Parathyroid adenoma (tissue), 2 donors: Measurements from ENCODE around the gene PAWR.

ENCODE experiments used
- H2AFZ ChIP-seq: fragments of 300-600 bp; sonication (generic); one replicate; pipeline ENCODE4 v1.7.0; 2017; ENCODE audit warnings: antibody characterized with exemption, mild to moderate bottlenecking
- H3K27ac ChIP-seq: fragments of 300-600 bp; sonication (generic); one replicate; pipeline ENCODE4 v1.7.0; 2017
- H3K27me3 ChIP-seq: fragments of 300-600 bp; sonication (generic); one replicate; pipeline ENCODE4 v1.7.0; 2017; ENCODE audit warnings: low read length; ENCODE audit not compliant: control insufficient read depth, insufficient read depth
- H3K36me3 ChIP-seq: fragments of 300-600 bp; sonication (generic); one replicate; pipeline ENCODE4 v1.7.0; 2017; ENCODE audit warnings: low read length; ENCODE audit not compliant: control insufficient read depth, insufficient read depth
- H3K4me1 ChIP-seq: fragments of 300-600 bp; sonication (generic); one replicate; pipeline ENCODE4 v1.7.0; 2017; ENCODE audit warnings: control low read depth
- H3K4me2 ChIP-seq: fragments of 300-600 bp; sonication (generic); one replicate; pipeline ENCODE4 v1.7.0; 2017; ENCODE audit warnings: low read length
- H3K4me3 ChIP-seq: fragments of 300-600 bp; sonication (generic); one replicate; pipeline ENCODE4 v1.7.0; 2017; ENCODE audit warnings: low read depth, low read length
- H3K79me2 ChIP-seq: fragments of 300-600 bp; sonication (generic); one replicate; pipeline ENCODE4 v1.7.0; 2017; ENCODE audit warnings: control low read depth
- H3K9ac ChIP-seq: fragments of 300-600 bp; sonication (generic); one replicate; pipeline ENCODE4 v1.7.0; 2017; ENCODE audit warnings: mild to moderate bottlenecking
- H3K9me3 ChIP-seq: fragments of 300-600 bp; sonication (generic); one replicate; pipeline ENCODE4 v1.7.0; 2017; ENCODE audit warnings: low read length; ENCODE audit not compliant: control insufficient read depth
- CTCF ChIP-seq: fragments of 300-600 bp; sonication (generic); IDR thresholded peaks from one replicate; pipeline ENCODE4 v1.7.0; 2017; ENCODE audit warnings: antibody characterized with exemption, mild to moderate bottlenecking
- donor health status: primary hyperparathyroidism.

Gene PAWR

GRCh38 chr12:79614730-79615129 lies 76.0 kb downstream of the PAWR start:
- Histone ChIP-seq H2AFZ (no peak overlapping the region), H3K9ac (no peak overlapping the region), H3K4me3 (no peak overlapping the region), H3K27ac (no peak overlapping the region), H3K79me2 (peaks cover 13% of the 10 kb centered on the region), H3K27me3 (no peaks in the 10 kb centered on the region), H3K9me3 (no peaks in the 10 kb centered on the region), H3K4me1 (peaks cover 9% of the 10 kb centered on the region), H3K4me2 (no peak overlapping the region), H3K36me3 (no peaks in the 10 kb centered on the region)
- TF ChIP-seq CTCF = no peak

GRCh38 chr12:79601908-79602307 lies 88.9 kb downstream of the PAWR start:
- Histone ChIP-seq H3K36me3 (no peaks in the 10 kb centered on the region), H2AFZ (no peak overlapping the region), H3K4me3 (no peak overlapping the region), H3K4me1 (no peaks in the 10 kb centered on the region), H3K4me2 (no peak overlapping the region), H3K27me3 (no peaks in the 10 kb centered on the region), H3K79me2 (peaks cover 13% of the 10 kb centered on the region), H3K9me3 (no peaks in the 10 kb centered on the region), H3K27ac (no peak overlapping the region), H3K9ac (no peak overlapping the region)
- no peak for TF ChIP-seq CTCF

- H3K4me1 ChIP-seq = no peaks in the 10 kb centered on the region
- H3K27ac ChIP-seq = no peak overlapping the region
- H3K9ac ChIP-seq = no peak overlapping the region
- no peaks in the 10 kb centered on the region for H3K27me3 ChIP-seq
- no peak overlapping the region for H2AFZ ChIP-seq
- H3K4me2 ChIP-seq = no peak overlapping the region
- H3K36me3 ChIP-seq = no peaks in the 10 kb centered on the region
- TF ChIP-seq CTCF = no peak
- H3K9me3 ChIP-seq = no peaks in the 10 kb centered on the region
- H3K4me3 ChIP-seq = no peak overlapping the region
- peaks cover 9% of the 10 kb centered on the region for H3K79me2 ChIP-seq
Observed at GRCh38 chr12:79597910-79598309, 92.9 kb downstream of the PAWR start.

- Histone ChIP-seq H3K27me3 (no peaks in the 10 kb centered on the region), H3K9me3 (no peaks in the 10 kb centered on the region), H3K27ac (no peak overlapping the region), H3K4me2 (no peak overlapping the region), H3K79me2 (peaks cover 9% of the 10 kb centered on the region), H3K4me3 (no peak overlapping the region), H2AFZ (no peak overlapping the region), H3K9ac (no peak overlapping the region), H3K4me1 (no peaks in the 10 kb centered on the region), H3K36me3 (no peaks in the 10 kb centered on the region)
- TF ChIP-seq CTCF = no peak
Observed at GRCh38 chr12:79596719-79597350, 93.9 kb downstream of the PAWR start.

GRCh38 chr12:79595273-79595672 lies 95.5 kb downstream of the PAWR start:
- Histone ChIP-seq H3K4me2 (no peak overlapping the region), H2AFZ (no peak overlapping the region), H3K36me3 (no peaks in the 10 kb centered on the region), H3K9ac (no peak overlapping the region), H3K4me3 (no peak overlapping the region), H3K79me2 (peaks cover 9% of the 10 kb centered on the region), H3K27me3 (no peaks in the 10 kb centered on the region), H3K4me1 (no peaks in the 10 kb centered on the region), H3K27ac (no peak overlapping the region), H3K9me3 (no peaks in the 10 kb centered on the region)
- no peak for TF ChIP-seq CTCF
